ENCODE measurements around the gene LOC128125822.

The LOC128125822 gene

DNA sequence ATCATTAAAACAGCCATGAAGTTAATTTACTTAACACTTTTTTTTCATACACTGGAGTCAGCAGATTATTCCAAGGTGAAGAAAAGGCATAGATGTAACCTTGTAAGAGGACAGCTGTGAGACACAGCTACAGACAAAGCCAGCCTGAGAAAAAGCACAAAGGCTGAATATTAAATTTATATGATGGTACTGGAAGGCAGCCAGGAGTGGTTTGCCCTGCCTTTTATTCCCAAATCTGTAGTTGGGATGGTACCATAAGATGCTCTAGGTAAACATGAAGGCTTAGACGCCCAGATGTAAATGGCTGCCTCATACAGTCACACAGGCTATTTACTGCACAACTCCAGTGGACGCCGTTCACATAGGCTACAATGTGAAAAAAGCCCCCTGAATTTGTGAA is 42.1 kb upstream of the LOC128125822 start:
- Mint-ChIP-seq H3K4me3 (no peak overlapping the region), H3K9me3 (peaks cover under 1% of the 10 kb centered on the region), H3K27me3 (ENCODE audit: insufficient read depth, low read depth) (no peaks in the 10 kb centered on the region), H3K36me3 (no peaks in the 10 kb centered on the region), H3K27ac (no peak overlapping the region), H3K4me1 (no peaks in the 10 kb centered on the region)
- H3F3A ChIP-seq (ENCODE audit: low read depth): no peaks in the 10 kb centered on the region
- no peaks in the 10 kb centered on the region for H3K36me3 ChIP-seq
- no peak for DNase-seq (ENCODE audit: low spot score)
- no peaks in the 10 kb centered on the region for H3K79me2 ChIP-seq (ENCODE audit: low read depth)
- no peaks in the 10 kb centered on the region for H3K27me3 ChIP-seq
- H3K27ac ChIP-seq: no peak overlapping the region
- peaks cover 3% of the 10 kb centered on the region for H3K4me1 ChIP-seq
- no peak overlapping the region for H2AFZ ChIP-seq (replicated peaks)
- H4K20me1 ChIP-seq (ENCODE audit: low read depth): no peaks in the 10 kb centered on the region
- H3K9me3 ChIP-seq (ENCODE audit: low read depth): no peaks in the 10 kb centered on the region
- TF ChIP-seq CTCF (IDR thresholded peaks at IDR 0.05) (no peak), EZH2phosphoT487 (IDR thresholded peaks at IDR 0.05) (no peak), EZH2 (IDR thresholded peaks at IDR 0.05) (no peak)
- H3K4me2 ChIP-seq: no peak overlapping the region
- no peak overlapping the region for H3K9ac ChIP-seq
- no peak overlapping the region for H3K4me3 ChIP-seq

DNA sequence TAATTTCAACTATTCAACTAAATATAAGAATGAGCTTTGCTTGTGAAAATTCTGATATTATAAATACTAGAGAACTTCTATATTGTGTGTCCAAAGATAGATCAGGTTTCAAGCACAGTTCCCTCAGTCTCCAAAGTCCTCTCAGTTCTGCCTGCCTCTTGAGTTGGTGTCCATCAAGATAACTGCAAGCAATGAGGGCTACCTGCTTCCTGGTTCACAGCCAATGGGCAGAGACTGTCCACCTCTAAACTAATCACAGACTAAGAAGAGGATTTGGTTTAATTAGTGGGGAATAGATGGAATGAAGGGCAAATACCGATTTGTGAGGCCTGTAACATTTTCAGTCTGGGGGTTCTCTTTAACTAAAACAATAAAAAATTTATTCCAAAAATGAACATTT is 41.3 kb upstream of the LOC128125822 start:
- no peak overlapping the region for H3K4me3 ChIP-seq
- H3K27me3 Mint-ChIP-seq (ENCODE audit: insufficient read depth, low read depth): no peaks in the 10 kb centered on the region

GRCh38 chr6:63533026-63533425 is 39.3 kb upstream of the LOC128125822 start:
- Histone ChIP-seq H3F3A (ENCODE audit: low read depth) (no peaks in the 10 kb centered on the region), H3K9ac (no peak overlapping the region), H3K4me2 (no peak overlapping the region), H3K9me3 (ENCODE audit: low read depth) (no peaks in the 10 kb centered on the region), H3K36me3 (no peaks in the 10 kb centered on the region), H3K4me1 (peaks cover 3% of the 10 kb centered on the region), H3K79me2 (ENCODE audit: low read depth) (no peaks in the 10 kb centered on the region), H4K20me1 (ENCODE audit: low read depth) (no peaks in the 10 kb centered on the region), H3K4me3 (no peak overlapping the region), H2AFZ (replicated peaks) (no peak overlapping the region), H3K27me3 (no peaks in the 10 kb centered on the region), H3K27ac (no peak overlapping the region)
- no peak overlapping the region for H3K4me3 Mint-ChIP-seq
- H3K4me1 Mint-ChIP-seq: no peaks in the 10 kb centered on the region
- no peak for DNase-seq (ENCODE audit: low spot score)
- no peak overlapping the region for H3K27ac Mint-ChIP-seq
- no peaks in the 10 kb centered on the region for H3K27me3 Mint-ChIP-seq (ENCODE audit: insufficient read depth, low read depth)
- no peaks in the 10 kb centered on the region for H3K36me3 Mint-ChIP-seq
- TF ChIP-seq EZH2 (IDR thresholded peaks at IDR 0.05) (no peak), CTCF (IDR thresholded peaks at IDR 0.05) (no peak), EZH2phosphoT487 (IDR thresholded peaks at IDR 0.05) (no peak)
- no peaks in the 10 kb centered on the region for H3K9me3 Mint-ChIP-seq

More for the DNA sequence above, 41.3 kb upstream of the LOC128125822 start:
- H3K27me3 ChIP-seq: no peaks in the 10 kb centered on the region
- DNase-seq (ENCODE audit: low spot score): no peak
- no peaks in the 10 kb centered on the region for H3K9me3 ChIP-seq (ENCODE audit: low read depth)
- H2AFZ ChIP-seq (replicated peaks): no peak overlapping the region
- no peak overlapping the region for H3K27ac ChIP-seq
- H3F3A ChIP-seq (ENCODE audit: low read depth): no peaks in the 10 kb centered on the region
- peaks cover 3% of the 10 kb centered on the region for H3K4me1 ChIP-seq
- H3K9me3 Mint-ChIP-seq: no peaks in the 10 kb centered on the region
- no peak overlapping the region for H3K4me2 ChIP-seq
- H4K20me1 ChIP-seq (ENCODE audit: low read depth): no peaks in the 10 kb centered on the region
- TF ChIP-seq CTCF (IDR thresholded peaks at IDR 0.05) (no peak), EZH2 (IDR thresholded peaks at IDR 0.05) (no peak), EZH2phosphoT487 (IDR thresholded peaks at IDR 0.05) (no peak)
- H3K36me3 ChIP-seq: no peaks in the 10 kb centered on the region
- no peak overlapping the region for H3K9ac ChIP-seq
- H3K4me3 Mint-ChIP-seq: no peak overlapping the region
- no peak overlapping the region for H3K27ac Mint-ChIP-seq
- H3K79me2 ChIP-seq (ENCODE audit: low read depth): no peaks in the 10 kb centered on the region
- H3K36me3 Mint-ChIP-seq: no peaks in the 10 kb centered on the region
- no peaks in the 10 kb centered on the region for H3K4me1 Mint-ChIP-seq
